Tibial nerve (tissue), 4 donors: ENCODE measurements around the gene PALB2. TPM values are rescaled to one million over a fixed set of nuclear protein-coding genes. Genes with fewer than 3 reads are reported as not detected.

Source experiments
- DNase-seq, 2 donors: peaks; one replicate each; pipeline ENCODE4 v3.0.0-alpha.2; 2019; ENCODE audit warnings: low spot score in 2 of 2
- H3K27ac ChIP-seq, 4 donors: fragments of 200-600 bp; sonication (generic) in 3 of 4; one replicate each; pipeline ENCODE4 v1.5.1; 2017 to 2019; ENCODE audit warnings: mild to moderate bottlenecking in 1 of 4
- H3K27me3 ChIP-seq, 2 donors: fragments of 200-600 bp; sonication (generic) in 1 of 2; one replicate each; pipeline versions ENCODE4 v1.5.1 to v1.6.0; 2017 to 2019
- H3K36me3 ChIP-seq, 3 donors: fragments of 200-600 bp; sonication (generic); one replicate each; pipeline ENCODE4 v1.5.1; 2018 to 2019
- H3K4me1 ChIP-seq, 4 donors: fragments of 200-600 bp; sonication (generic) in 3 of 4; one replicate each; pipeline ENCODE4 v1.5.1; 2017 to 2019
- H3K4me3 ChIP-seq, 4 donors: fragments of 200-600 bp; sonication (generic) in 3 of 4; one replicate each; pipeline ENCODE4 v1.5.1; 2017 to 2019; ENCODE audit warnings: mild to moderate bottlenecking in 1 of 4, moderate library complexity in 1 of 4
- H3K9me3 ChIP-seq, 4 donors: fragments of 200-600 bp; sonication (generic) in 3 of 4; one replicate each; pipeline ENCODE4 v1.5.1; 2017 to 2019
- CTCF ChIP-seq, 5 experiments: fragments of 200-600 bp in 3 of 5; fragments of 450-650 bp in 2 of 5; sonication (generic) in 3 of 5; IDR thresholded peaks; one replicate each; pipeline ENCODE4 v1.5.1; 2016 to 2019; ENCODE audit warnings: antibody characterized with exemption in 5 of 5, mild to moderate bottlenecking in 3 of 5, moderate library complexity in 2 of 5
- EP300 ChIP-seq, 2 donors: sonication (generic); formaldehyde crosslinking; IDR thresholded peaks; one replicate each; pipeline ENCODE4 v1.6.1; 2017; ENCODE audit warnings: antibody characterized with exemption in 2 of 2, mild to moderate bottlenecking in 1 of 2
- POLR2A ChIP-seq, 2 donors: fragments of 450-650 bp; IDR thresholded peaks; one replicate each; pipeline ENCODE4 v1.6.1; 2017; ENCODE audit warnings: antibody characterized with exemption in 2 of 2, mild to moderate bottlenecking in 2 of 2, moderate library complexity in 2 of 2
- WGBS, 2 donors: methylation state at CpG; one replicate each; pipeline ENCODE4 v1.1.5; 2018; 5-methylcytosine and 5-hydroxymethylcytosine counted together
- total RNA-seq, 4 donors: library from RNA; depleted of rRNA; stranded (reverse); fragments of >200 nt; gene quantifications; one replicate each; pipeline ENCODE4 v1.1.0, GENCODE V29; 2016

Gene PALB2
- total RNA-seq, 4 donors from 2014 or later, result 9.6 to 19.0 (median 10.7) TPM

- Histone ChIP-seq H3K4me3 (no peak overlapping the region), H3K27me3 (no peaks in the 10 kb centered on the region), H3K27ac (peak overlapping the region in 1 of 4 donors; percentile 23), H3K9me3 (no peaks in the 10 kb centered on the region), H3K4me1 (peaks cover 0 to 16% (median 0%) of the 10 kb centered on the region in 4 donors), H3K36me3 (peaks cover 0 to 81% (median 3%) of the 10 kb centered on the region in 3 donors)
- no peak for TF ChIP-seq CTCF (IDR thresholded peaks at IDR 0.05)
- no peak for TF ChIP-seq EP300 (IDR thresholded peaks at IDR 0.05)
- TF ChIP-seq POLR2A (IDR thresholded peaks at IDR 0.05), result no peak
- no peak for DNase-seq
- 83 to 97% methylated on average over 2 of the region's 2 CpGs for WGBS, 2 donors
These were observed 63.6 kb downstream of the PALB2 start for GRCh38 chr16:23577493-23577892.

- WGBS, 2 donors, result 81 to 93% methylated on average over 3 of the region's 3 CpGs
- Histone ChIP-seq H3K4me3 (no peak overlapping the region), H3K4me1 (peaks cover 0 to 16% (median 0%) of the 10 kb centered on the region in 4 donors), H3K27me3 (no peaks in the 10 kb centered on the region), H3K27ac (no peak overlapping the region), H3K9me3 (no peaks in the 10 kb centered on the region), H3K36me3 (peaks cover 0 to 81% (median 3%) of the 10 kb centered on the region in 3 donors)
- TF ChIP-seq EP300 (IDR thresholded peaks at IDR 0.05), result no peak
- TF ChIP-seq CTCF (IDR thresholded peaks at IDR 0.05), result no peak
- TF ChIP-seq POLR2A (IDR thresholded peaks at IDR 0.05), result no peak
- no peak for DNase-seq
These were observed 65.3 kb downstream of the PALB2 start for GRCh38 chr16:23575834-23576233.

GRCh38 chr16:23573817-23574216 lies 67.3 kb downstream of the PALB2 start:
- Histone ChIP-seq H3K36me3 (peaks cover 0 to 81% (median 8%) of the 10 kb centered on the region in 3 donors), H3K27ac (no peak overlapping the region), H3K27me3 (no peaks in the 10 kb centered on the region), H3K4me3 (no peak overlapping the region), H3K4me1 (peaks cover 0 to 15% (median 0%) of the 10 kb centered on the region in 4 donors), H3K9me3 (no peaks in the 10 kb centered on the region)
- TF ChIP-seq POLR2A (IDR thresholded peaks at IDR 0.05) (no peak), EP300 (IDR thresholded peaks at IDR 0.05) (no peak), CTCF (IDR thresholded peaks at IDR 0.05) (no peak)
- WGBS, 2 donors, result 88 to 94% methylated on average over 5 of the region's 5 CpGs
- DNase-seq, result no peak

GRCh38 chr16:23572394-23572793 lies 68.7 kb downstream of the PALB2 start:
- Histone ChIP-seq H3K4me1 (peaks cover 0 to under 1% (median 0%) of the 10 kb centered on the region in 4 donors), H3K4me3 (no peak overlapping the region), H3K9me3 (no peaks in the 10 kb centered on the region), H3K27ac (no peak overlapping the region), H3K36me3 (peaks cover 0 to 86% (median 9%) of the 10 kb centered on the region in 3 donors), H3K27me3 (no peaks in the 10 kb centered on the region)
- TF ChIP-seq CTCF (IDR thresholded peaks at IDR 0.05) (no peak), EP300 (IDR thresholded peaks at IDR 0.05) (no peak), POLR2A (IDR thresholded peaks at IDR 0.05) (no peak)
- no peak for DNase-seq
- WGBS, 2 donors, result 91% methylated on average over 9 of the region's 9 CpGs

GRCh38 chr16:23571895-23572294 lies 69.2 kb downstream of the PALB2 start:
- Histone ChIP-seq H3K4me3 (no peak overlapping the region), H3K9me3 (no peaks in the 10 kb centered on the region), H3K36me3 (peaks cover 0 to 91% (median 14%) of the 10 kb centered on the region in 3 donors), H3K27ac (no peak overlapping the region), H3K27me3 (no peaks in the 10 kb centered on the region), H3K4me1 (no peaks in the 10 kb centered on the region)
- 88 to 93% methylated on average over 5 of the region's 5 CpGs for WGBS, 2 donors
- no peak for TF ChIP-seq EP300 (IDR thresholded peaks at IDR 0.05)
- no peak for TF ChIP-seq POLR2A (IDR thresholded peaks at IDR 0.05)
- no peak for TF ChIP-seq CTCF (IDR thresholded peaks at IDR 0.05)
- DNase-seq, result no peak
